HG02678 (cell line): ENCODE results near the gene EIF3A.
"Not testable (repeated sequence)": the region's sequence is repeated elsewhere in the genome, so short reads cannot be mapped to it uniquely, and the experiment has no call there.

Experiments
- ATAC-seq: cut with Tn5 transposase; IDR thresholded peaks from one replicate; pipeline ENCODE4 v1.9.1; 2021; ENCODE audit warnings: mild to moderate bottlenecking, moderate library complexity; ENCODE audit not compliant: unreplicated experiment

EIF3A gene

DNA sequence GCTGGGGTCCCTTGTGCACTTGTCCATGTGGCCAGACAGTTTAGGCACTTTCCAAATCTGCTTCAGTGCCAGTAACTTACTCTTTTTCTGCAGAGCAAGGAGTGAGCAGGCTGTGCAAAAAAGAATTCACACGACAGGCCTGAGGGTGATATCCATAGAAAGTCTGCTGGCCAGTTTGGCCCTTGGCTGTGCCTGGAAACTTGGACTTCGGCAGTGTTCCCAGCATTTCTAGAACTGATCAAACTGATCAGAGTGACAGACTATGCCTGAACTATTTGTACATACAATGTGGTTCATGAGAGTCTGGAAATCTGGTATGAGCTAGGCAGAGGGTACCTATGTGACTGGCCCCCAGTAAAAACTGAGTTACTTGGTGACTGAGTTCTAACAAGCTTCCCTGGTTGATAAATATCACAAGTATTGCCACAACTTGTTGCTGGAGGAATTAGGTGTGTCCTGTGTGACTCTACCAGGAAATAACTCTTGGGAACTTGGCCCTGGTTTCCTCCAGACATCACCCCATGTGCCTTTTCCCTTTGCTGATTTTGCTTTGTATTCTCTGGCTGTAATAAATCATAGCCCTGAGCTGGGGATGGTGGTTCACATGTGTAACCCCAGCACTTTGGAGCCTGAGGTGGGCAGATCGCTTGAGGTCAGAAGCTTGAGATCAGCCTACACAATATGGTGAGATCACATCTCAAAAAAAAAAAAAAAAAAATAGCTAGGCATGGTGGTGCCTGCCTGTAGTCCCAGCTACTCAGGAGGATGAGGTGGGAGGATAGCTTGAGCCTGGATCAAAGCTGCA lies 20.0 kb upstream of the EIF3A start:
- ATAC-seq = no peak

DNA sequence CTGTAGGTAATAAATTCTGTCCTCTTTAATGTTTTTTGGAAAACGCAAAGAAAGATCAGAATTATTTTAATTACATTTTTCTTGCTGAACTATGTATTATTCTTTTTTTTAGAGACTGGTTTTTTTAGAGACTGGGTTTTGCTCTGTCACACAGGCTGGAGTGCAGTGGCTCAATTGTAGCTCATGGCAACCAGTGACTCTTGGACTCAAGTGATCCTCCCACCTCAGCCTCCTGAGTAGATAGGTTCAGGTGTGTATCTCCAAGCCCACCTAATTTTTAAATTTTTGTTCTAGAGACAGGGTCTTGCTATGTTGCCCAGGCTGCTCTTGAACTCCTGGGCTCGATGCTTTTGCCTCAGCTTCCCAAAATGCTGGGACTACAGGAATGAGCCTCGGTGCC lies 18.0 kb upstream of the EIF3A start:
- ATAC-seq = no peak

DNA sequence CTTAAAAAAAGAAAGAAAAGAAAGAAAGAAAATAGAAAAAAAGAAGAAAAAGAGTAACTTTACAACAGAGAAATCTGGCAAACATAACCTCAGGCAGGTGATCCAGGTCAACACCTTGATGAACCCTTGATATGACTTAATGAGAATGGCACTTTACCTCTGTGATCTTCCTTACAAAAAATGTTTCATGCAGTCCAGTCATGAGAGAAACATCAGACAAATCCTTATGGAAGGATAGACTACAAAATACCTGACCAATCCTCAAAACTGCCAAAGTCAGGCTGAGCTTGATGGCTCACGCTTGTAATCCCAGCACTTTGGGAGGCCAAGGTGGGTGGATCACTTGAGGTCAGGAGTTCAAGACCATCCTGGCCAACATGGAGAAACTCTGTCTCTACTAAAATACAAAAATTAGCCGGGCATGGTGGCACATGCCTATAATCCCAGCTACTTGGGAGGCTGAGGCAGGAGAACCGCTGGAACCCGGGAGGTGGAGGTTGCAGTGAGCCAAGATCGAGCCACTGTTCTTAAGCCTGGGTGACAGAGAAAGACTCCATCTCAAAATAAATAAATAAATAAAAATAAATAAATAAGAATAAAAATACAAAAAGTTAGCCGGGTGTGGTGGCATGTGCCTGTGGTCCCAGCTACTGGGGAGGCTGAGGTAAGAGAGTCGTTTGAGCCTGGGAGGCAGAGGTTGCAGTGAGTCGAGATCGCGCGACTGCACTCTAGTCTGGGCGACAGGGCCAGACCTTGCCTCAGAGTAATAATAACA lies 16.2 kb upstream of the EIF3A start:
- ATAC-seq = not testable (repeated sequence)

DNA sequence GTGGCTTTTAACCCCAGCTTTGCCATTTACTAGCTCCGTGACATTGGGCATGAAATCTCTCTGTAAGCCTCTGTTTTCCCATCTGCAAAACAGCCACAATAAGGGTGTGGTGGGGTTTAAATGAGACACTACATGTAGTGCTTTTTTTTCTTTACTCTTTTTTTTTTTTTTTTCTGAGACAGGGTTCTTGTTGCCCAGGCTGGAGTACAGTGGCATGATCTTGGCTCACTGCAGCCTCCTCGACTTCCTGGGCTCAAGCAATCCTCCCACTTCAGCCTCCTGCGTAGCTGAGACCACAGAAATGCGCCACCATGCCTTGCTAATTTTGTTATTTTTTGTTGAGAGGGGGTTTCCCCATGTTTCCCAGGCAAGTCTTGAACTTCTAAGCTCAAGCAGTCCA lies 15.0 kb upstream of the EIF3A start:
- no peak for ATAC-seq

DNA sequence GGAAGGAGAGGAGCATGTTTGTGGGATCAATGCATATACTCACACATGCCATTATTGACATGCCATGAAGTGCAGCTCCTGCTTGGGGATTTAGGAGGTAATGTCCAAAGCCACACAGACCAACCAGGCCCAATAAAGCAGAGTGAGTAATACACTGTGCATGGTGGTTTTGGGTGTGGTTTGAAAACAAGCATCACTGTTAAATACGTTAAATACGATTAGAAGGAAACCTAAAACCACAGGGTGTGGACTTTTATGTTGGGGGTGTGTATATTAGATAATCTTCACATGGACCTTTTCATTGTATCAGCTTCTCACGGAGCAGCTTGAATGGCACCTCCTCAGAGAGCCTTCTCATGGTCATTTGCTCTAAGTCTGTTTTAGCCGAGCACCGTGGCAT lies 10.4 kb upstream of the EIF3A start:
- no peak for ATAC-seq

DNA sequence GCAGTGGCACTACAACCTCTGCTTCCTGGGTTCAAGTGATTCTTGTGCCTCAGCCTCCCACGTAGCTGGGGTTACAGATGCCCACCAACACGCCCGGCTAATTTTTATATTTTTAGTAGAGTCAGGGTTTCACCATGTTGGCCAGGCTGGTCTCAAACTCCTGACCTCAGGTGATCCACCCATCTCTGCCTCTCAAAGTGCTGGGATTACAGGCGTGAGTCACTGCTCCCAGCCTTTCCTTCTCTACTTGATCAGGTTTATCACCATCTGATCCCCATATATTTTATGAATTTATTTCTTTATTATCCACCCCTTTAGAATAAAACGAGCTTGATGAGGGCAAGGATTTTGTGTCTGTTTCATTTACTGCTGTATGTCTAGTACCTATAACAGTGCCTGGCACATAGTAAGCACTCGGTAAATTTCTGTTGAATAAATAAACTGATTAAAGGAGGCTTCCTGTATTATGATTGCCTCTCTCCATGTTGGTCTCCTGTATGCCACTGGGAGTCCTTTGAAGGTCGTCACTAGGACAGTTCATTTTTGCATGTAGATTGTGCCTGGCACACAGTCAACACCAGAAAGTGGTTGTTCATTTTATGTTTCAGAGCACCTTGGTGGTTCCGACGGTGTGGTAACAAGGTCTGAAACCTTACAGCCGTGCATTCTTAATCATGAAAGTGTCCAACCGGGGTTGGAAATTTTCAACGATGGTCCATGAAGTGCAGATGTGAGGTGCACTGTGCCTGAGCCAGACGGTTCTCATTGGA lies 9.6 kb upstream of the EIF3A start:
- ATAC-seq = no peak

DNA sequence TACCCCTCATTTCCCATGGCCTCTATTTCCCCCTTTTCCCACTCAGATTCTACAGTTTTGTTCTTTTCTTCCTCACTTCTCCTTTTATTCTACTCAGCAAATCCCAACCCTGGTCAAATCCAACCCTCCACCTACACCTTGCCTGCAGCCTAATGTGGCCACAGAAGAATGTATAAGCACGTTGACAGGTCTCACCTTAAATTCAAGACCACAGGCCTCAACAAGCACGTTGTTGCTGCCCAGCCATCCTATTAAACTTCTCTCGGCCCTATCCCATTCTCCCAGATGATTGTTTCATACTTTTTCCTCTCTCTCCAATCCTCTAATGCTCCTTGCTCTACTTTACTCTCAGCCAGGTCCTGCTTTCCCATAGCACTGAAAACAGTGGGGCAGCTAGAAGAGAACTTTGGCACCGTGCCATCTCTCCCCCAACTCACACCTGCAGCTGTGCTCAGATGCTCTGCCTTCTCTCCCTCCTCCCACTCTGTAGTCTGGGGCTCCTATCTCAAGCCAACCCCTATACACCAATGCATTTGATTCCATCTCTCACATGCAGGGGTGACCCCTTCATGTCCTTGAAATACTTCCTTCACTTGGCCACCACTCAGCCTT lies 6.8 kb upstream of the EIF3A start:
- ATAC-seq = no peak

DNA sequence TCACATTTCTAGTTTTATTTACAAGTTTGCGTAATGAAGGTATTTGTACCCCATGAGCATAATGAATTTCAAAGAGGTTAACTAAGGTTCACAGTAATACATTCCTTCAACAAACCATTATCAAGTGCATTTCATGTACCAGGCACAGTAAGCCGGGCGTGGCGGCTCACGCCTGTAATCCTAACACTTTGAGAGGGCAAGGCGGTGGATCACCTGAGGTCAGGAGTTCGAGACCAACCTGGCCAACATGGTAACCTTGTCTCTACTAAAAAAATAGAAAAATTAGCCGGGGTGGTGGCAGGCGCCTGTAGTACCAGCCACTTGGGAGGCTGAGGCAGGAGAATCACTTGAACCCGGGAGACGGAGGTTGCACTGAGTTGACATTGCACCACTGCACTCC lies 4.3 kb upstream of the EIF3A start:
- ATAC-seq = no peak

DNA sequence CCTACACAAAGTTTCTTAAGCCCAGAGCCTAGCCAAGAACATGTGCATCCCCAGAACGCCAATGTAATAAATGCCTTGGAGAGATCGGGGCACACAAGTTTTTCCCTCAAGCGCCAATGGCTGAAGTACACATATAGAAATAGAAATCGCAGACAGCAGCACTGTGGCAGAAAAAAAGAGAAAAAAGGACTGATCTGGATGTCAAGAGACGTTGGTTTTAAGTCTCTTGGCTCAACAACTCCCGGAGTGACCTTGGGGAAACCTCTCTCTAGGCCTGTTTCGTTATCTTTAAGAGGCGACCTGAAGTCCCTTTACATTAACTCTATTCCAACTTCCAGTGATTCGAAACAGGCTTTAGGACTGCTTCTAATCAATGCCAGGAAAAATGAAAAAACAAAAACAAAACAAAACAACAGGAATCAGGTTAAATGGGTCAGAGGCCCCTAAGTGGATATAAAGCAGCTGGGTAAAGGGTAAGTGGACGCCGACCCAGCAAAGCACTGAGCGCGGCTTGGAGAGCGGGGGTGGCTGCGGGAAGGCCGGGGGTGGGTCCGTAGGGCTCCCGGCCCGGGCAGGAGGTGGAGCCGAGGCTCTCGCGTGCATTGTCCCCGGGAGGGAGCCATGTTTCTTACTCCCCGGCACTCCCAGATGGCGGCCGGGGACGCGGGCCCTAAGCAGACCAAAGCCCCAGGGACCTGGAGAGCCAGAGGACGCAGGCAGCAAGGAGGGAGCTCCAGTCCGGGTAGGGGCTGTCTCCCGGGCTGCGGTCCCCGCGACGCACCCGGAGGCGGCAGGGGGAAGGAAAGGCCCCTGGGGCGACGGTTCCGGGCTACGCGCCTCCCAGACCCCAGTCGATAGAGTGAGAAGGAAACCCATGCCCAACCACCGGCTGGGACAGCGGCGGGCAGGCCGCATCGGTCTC lies 757 bp downstream of the EIF3A start:
- peak; percentile 63 for ATAC-seq

DNA sequence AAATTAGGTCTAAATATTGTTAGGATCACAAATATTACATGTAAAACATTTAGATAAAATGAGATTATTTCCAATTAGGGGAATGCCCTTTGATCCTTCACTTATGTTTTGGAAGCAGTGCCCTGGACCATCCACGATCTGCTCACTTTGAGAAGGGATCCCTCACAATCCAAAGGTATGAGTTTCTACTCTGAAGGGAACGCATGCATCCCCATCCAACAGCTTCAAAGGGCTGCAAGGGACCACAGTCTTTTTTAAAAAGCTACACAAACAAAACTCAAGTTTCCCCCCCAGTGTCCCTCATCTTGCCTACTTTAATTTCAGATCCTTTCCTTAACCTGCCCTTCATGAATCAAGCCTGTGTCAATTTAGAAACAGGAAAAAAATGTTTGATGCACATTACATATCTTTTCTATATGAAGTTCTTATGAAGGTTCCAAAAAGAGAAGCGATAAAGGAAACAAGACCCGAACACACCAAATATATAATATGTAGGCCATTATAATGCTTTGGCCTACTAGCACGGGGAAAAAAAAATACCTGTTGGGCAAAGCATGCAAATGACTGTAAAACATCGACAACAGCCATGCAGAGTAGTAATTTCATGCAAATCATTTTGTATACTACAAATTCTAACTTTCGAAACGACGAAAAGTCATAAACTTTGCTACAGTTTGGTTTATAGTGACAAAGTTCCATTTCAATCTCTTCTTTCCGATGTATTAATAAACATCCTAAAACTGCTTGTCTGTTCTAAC lies 2.0 kb downstream of the EIF3A start:
- no peak for ATAC-seq

DNA sequence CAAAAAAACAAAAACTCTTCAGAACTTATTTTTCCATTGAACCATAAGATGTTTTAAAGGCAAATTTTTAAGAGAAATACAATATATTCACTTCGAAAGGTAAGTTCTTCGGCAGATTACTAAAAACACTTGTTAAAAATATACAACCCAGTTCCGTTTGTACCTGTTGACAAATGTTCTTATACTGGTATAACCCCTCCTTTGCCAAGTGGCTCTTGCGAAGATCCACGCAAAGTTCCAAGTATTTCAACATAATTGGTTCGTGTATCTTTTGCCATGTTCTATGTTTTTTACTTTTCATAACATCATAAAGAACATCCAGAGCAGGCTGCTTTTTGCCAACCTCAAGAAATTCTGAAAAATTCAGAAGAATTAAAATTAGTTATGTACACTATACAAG lies 7.0 kb downstream of the EIF3A start:
- no peak for ATAC-seq

DNA sequence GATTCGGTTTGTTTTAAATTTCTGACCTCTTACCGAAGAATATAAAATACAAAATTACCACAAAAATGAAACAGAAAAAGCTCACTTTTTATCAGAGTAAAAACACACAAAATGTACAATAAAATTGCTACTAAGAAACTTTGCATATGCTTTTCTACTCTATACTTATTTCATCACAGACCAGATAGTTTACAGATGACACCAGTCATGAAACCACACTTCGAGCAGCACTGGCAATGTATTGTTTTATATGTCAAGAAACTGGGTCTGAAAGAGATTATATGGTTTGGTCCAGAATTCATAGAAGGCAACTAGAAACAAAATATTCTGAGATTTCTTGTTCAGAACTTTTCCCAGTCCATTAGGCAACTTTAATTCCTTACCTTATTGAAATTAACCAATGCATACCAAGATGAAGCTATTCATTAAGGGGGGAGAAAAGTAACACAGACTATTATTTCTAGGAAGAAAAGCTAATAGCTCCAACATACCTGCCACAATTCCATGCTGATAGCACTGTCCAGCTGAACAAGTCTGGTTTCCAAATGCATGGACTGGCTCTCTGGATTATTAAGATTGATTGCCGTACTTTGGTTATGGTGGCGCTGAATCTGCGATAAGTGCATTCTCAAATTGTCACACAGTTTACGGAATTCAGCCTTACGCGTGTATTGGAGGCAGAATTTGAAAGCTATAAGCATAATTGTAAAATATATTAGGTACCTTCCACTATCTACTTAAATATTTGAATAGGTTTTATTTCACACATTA lies 10.0 kb downstream of the EIF3A start:
- ATAC-seq = no peak

DNA sequence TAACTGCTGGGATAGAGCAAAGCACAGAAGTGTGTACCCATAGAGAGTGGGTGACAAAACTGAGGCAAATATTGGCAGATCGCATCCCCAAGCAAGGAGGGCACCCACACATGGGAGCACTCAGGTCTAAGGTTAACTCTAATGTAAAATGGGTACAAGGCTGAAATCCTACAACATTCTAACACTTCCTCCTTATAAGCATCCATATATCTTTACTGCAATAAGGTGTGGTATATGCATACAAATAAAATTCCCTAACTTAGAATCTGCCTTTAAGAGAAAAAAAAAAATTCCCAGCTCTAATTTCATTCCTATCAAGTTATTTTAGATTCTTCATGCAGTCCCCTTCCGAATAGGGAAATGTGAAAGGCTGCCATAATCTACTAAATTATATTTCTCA lies 18.7 kb downstream of the EIF3A start:
- ATAC-seq = no peak

DNA sequence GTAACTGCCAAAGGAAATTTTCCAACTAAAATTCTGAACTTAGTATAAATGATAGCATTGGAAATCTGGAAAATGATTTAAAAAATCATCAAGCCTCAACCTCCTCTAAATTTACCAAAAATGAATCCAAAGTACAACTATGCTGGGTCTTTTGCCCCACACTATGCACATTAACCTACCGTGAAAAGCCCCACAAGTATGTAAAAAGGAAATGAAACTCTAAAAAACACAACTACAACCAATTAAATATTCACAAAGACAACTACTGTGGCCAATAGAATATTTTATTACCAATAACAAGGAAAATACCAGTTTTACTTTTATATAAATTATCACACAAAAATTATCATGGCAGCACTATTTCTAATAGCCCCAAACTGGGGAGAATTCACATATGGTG lies 19.3 kb downstream of the EIF3A start:
- peak; percentile 62 for ATAC-seq

DNA sequence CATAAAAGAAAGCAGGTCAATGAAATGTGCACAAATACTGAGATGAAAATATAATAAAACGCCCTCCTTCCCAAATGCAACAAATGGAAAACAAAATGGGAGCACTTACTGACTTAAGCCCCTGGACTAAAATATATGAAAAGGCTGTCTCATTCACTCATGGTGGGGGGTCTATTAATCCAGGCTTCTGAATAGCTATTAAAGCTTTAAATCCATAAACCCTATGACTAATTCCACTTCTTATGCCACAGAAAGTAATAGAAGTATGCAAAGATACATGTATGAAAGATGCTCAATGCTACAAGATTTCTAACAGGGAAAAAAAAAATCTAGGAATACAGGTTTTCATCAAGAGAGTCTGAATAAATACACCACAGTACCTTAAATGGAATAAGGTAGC lies 20.5 kb downstream of the EIF3A start:
- no peak for ATAC-seq

DNA sequence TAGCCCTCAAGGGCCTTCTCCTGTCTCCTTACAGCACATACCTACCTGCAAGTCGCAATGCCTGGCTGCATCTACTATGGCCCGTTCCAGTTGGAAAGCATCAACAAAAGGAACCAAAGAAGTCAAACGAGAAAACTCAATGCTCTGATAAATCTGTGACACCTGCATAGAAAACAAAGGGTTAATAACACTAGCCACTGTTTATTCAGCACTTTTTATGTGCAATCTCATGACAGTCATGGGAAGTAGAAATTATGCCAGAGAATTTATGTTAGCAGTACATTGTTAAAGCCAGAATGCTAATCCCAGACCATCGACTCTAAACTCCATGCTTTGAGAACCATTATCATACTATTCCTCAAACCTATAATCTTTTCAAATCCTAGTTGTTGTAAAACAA lies 21.1 kb downstream of the EIF3A start:
- no peak for ATAC-seq

DNA sequence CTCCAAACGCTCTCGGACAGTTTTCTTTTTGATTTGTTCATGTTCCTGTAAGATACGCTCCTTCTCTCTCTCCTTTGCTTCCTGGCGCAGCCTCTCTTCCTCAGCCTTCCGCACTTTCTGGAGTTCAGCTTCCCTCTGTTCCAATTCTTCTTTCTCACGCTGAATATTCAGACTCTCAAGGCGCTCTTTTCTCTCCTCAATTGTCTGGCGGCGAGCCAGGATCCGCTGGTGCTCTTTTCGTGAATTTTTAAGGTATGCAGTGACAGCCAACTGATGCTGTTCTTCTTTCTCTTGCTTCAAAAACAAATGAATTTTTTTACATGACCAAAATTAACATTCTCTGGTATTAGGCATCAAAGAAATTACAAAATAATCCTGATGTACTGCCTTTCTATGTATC lies 22.6 kb downstream of the EIF3A start:
- no peak for ATAC-seq

DNA sequence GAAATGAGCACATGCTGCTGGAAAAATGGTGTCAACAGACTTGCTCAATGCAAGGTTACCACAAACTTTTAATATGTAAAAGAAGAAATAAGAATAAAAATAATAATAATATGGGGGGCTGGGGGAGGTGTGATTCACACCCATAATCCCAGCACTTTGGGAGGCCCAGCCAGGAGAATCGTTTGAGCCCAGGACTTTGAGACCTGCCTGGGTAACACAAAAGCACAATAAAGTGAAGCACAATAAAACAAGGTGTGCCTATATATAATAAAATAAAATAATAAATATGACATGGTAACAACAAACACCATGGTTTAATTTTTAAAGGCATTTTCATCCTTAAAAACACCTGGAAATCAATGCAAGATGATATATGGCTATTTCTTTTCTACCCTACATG lies 25.1 kb downstream of the EIF3A start:
- no peak for ATAC-seq

DNA sequence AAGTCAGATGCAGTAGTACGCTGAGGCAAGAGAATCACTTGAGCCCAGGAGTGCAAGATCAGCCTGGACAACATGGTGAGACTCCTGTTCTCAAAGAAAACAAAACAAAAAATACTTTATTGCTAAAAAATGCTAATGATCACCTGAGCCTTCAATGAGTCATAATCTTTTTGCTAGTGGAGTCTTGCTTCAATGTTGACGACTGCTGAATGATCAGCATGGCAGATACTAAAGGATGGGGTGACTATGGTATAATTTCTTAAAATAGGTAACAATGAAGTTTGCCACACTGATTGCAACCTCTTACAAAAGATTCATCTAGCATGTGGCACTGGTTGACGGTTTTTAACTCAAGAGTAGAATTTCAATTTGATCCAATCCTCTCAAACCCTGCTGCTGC lies 28.8 kb downstream of the EIF3A start:
- ATAC-seq = no peak
